HG03460 (cell line): ENCODE data around the gene HECA.
"Not testable (repeated sequence)": the region's sequence is repeated elsewhere in the genome, so short reads cannot be mapped to it uniquely, and the experiment has no call there.

Source experiments
- ATAC-seq: cut with Tn5 transposase; IDR thresholded peaks from one replicate; pipeline ENCODE4 v1.9.1; 2021; ENCODE audit not compliant: unreplicated experiment

Gene HECA

GRCh38 chr6:139134817-139135577 is at the start of gene HECA:
Gene HECA (plus strand): TSS chr6:139135080. CDS start chr6:139135397, 317 bp downstream.
- peak; percentile 83 for ATAC-seq

GRCh38 chr6:139091826-139092225 is 43.1 kb upstream of the HECA start:
- ATAC-seq: no peak

GRCh38 chr6:139099984-139100383 is 34.9 kb upstream of the HECA start:
- ATAC-seq: peak; percentile 91

- no peak for ATAC-seq
These were observed 27.8 kb upstream of the HECA start for GRCh38 chr6:139107051-139107450.

GRCh38 chr6:139108378-139108777 is 26.5 kb upstream of the HECA start:
- ATAC-seq: no peak

- ATAC-seq: no peak
These were observed 25.3 kb upstream of the HECA start for GRCh38 chr6:139109558-139109957.

- ATAC-seq: no peak
These were observed 22.7 kb upstream of the HECA start for GRCh38 chr6:139112146-139112545.

GRCh38 chr6:139112561-139112960 is 22.3 kb upstream of the HECA start:
- no peak for ATAC-seq

GRCh38 chr6:139114746-139115145 is 20.1 kb upstream of the HECA start:
- no peak for ATAC-seq

- ATAC-seq: no peak
These were observed 18.7 kb upstream of the HECA start for GRCh38 chr6:139115989-139116758.

GRCh38 chr6:139117734-139118133 is 17.1 kb upstream of the HECA start:
- ATAC-seq: no peak

GRCh38 chr6:139119552-139119951 is 15.3 kb upstream of the HECA start:
- no peak for ATAC-seq

- not testable (repeated sequence) for ATAC-seq
These were observed 12.1 kb upstream of the HECA start for GRCh38 chr6:139122823-139123222.

GRCh38 chr6:139124887-139125672 is 9.8 kb upstream of the HECA start:
- ATAC-seq: peak; percentile 100

- ATAC-seq: no peak
These were observed 8.6 kb upstream of the HECA start for GRCh38 chr6:139126255-139126654.

GRCh38 chr6:139126931-139127330 is 7.9 kb upstream of the HECA start:
- ATAC-seq: no peak

- ATAC-seq: no peak
These were observed 5.6 kb upstream of the HECA start for GRCh38 chr6:139129284-139129683.

- ATAC-seq: no peak
These were observed 3.1 kb upstream of the HECA start for GRCh38 chr6:139131736-139132280.

- no peak for ATAC-seq
These were observed 1.4 kb upstream of the HECA start for GRCh38 chr6:139133262-139134063.

GRCh38 chr6:139134064-139134395 is 850 bp upstream of the HECA start:
- ATAC-seq: no peak
